Endodermal cell (in vitro differentiated cells): ENCODE data around the gene FAM124B. TPM values are rescaled to one million over a fixed set of nuclear protein-coding genes. Genes with fewer than 3 reads are reported as not detected.

ENCODE experiments used
- DNase-seq: peaks from one replicate; pipeline ENCODE4 v3.0.0-alpha.2; 2017
- H3K27ac ChIP-seq: 2 replicates; pipeline ENCODE4 v1.5.1; 2013; ENCODE audit warnings: mild to moderate bottlenecking, low read depth, low read length, moderate library complexity
- H3K27me3 ChIP-seq: 2 replicates; pipeline ENCODE4 v1.6.1; 2013; ENCODE audit warnings: mild to moderate bottlenecking, low read length, moderate library complexity; ENCODE audit not compliant: insufficient read depth, control insufficient read depth, poor library complexity, severe bottlenecking
- H3K36me3 ChIP-seq: 2 replicates; pipeline ENCODE4 v1.7.0; 2013; ENCODE audit warnings: mild to moderate bottlenecking, low read length, moderate library complexity; ENCODE audit not compliant: control insufficient read depth, insufficient read depth
- H3K4me1 ChIP-seq: one replicate; pipeline ENCODE4 v1.7.0; 2013; ENCODE audit warnings: low read length; ENCODE audit not compliant: control insufficient read depth, insufficient read depth
- H3K4me3 ChIP-seq: 2 replicates; pipeline ENCODE4 v1.5.1; 2013; ENCODE audit warnings: mild to moderate bottlenecking, low read length, moderate library complexity
- H3K9ac ChIP-seq: 2 replicates; pipeline ENCODE4 v1.6.1; 2013; ENCODE audit warnings: mild to moderate bottlenecking, low read length, moderate library complexity; ENCODE audit not compliant: poor library complexity, severe bottlenecking; ENCODE audit errors: extremely low read depth
- H3K9me3 ChIP-seq: 2 replicates; pipeline ENCODE4 v1.6.1; 2013; ENCODE audit warnings: mild to moderate bottlenecking, low read length, moderate library complexity; ENCODE audit not compliant: control insufficient read depth
- H3K27ac Mint-ChIP-seq: 2 replicates; pipeline ENCODE4 v1.8.0; 2020; ENCODE audit warnings: mixed read lengths
- H3K27me3 Mint-ChIP-seq: 2 replicates; pipeline ENCODE4 v1.8.0; 2021; ENCODE audit warnings: mild to moderate bottlenecking, mixed read lengths; ENCODE audit not compliant: insufficient read depth
- H3K36me3 Mint-ChIP-seq: 2 replicates; pipeline ENCODE4 v1.8.0; 2020; ENCODE audit warnings: low read depth, mixed read lengths
- H3K4me1 Mint-ChIP-seq: 2 replicates; pipeline ENCODE4 v1.8.0; 2020; ENCODE audit warnings: mixed read lengths
- H3K4me3 Mint-ChIP-seq: 2 replicates; pipeline ENCODE4 v1.8.0; 2020; ENCODE audit warnings: mild to moderate bottlenecking, moderate library complexity, mixed read lengths
- H3K9me3 Mint-ChIP-seq: 2 replicates; pipeline ENCODE4 v1.8.0; 2020; ENCODE audit warnings: mild to moderate bottlenecking, mixed read lengths
- WGBS, 2 experiments: methylation state at CpG; one replicate each; pipeline versions ENCODE4 v1.1.5 to v1.1.7; 2013; ENCODE audit warnings: missing lambda C conversion rate in 2 of 2, mixed read lengths in 1 of 2; ENCODE audit not compliant: insufficient coverage in 1 of 2, insufficient read length in 1 of 2; 5-methylcytosine and 5-hydroxymethylcytosine counted together
- total RNA-seq, 2 donors: library from RNA; stranded (reverse); fragmentation: NEBNext Ultra II Directional in 1 of 2; extraction: Animal tissue kit (Norgen Biotek cat#: 25700) in 1 of 2; gene quantifications; 2 replicates in 1 of 2; 3 replicates in 1 of 2; pipeline ENCODE4 v1.2.1, GENCODE V29; 2021
- TF ChIP-seq, protein P1 (sequence below): fragments of 200-600 bp; sonication (generic); conservative IDR thresholded peaks from 2 replicates; pipeline ENCODE4 v1.5.0; 2021; ENCODE audit warnings: antibody characterized with exemption, mild to moderate bottlenecking

Gene FAM124B
- total RNA-seq, 2 donors from 2014 or later: 0.58 to 1.2 TPM

DNA sequence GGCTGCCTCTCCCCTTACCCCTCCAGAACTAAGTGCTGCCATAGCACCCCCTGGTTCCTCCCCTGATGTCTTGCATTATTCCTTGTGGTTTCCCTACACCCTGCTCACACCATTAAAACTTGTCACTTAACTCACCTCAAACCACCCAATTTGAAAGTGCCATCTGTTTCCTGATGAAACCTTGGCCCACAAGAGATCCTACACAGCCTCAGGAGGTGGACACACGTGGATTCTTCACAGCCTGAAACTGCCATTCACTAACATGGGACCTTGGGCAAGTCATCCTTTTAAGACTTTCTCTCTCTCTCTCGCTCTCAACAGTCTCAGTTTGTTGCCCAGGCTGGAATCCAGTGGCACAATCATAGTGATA is 27.5 kb upstream of the FAM124B start:
- peaks cover 10% of the 10 kb centered on the region for H3K4me1 Mint-ChIP-seq
- 57 to 88% methylated on average over 1 to 2 of the region's 2 CpGs for whole genome bisulfite sequencing, 2 experiments
- no peak overlapping the region for H3K4me3 Mint-ChIP-seq
- no peak for DNase-seq
- TF ChIP-seq, protein P1, sequence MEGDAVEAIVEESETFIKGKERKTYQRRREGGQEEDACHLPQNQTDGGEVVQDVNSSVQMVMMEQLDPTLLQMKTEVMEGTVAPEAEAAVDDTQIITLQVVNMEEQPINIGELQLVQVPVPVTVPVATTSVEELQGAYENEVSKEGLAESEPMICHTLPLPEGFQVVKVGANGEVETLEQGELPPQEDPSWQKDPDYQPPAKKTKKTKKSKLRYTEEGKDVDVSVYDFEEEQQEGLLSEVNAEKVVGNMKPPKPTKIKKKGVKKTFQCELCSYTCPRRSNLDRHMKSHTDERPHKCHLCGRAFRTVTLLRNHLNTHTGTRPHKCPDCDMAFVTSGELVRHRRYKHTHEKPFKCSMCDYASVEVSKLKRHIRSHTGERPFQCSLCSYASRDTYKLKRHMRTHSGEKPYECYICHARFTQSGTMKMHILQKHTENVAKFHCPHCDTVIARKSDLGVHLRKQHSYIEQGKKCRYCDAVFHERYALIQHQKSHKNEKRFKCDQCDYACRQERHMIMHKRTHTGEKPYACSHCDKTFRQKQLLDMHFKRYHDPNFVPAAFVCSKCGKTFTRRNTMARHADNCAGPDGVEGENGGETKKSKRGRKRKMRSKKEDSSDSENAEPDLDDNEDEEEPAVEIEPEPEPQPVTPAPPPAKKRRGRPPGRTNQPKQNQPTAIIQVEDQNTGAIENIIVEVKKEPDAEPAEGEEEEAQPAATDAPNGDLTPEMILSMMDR: no peak
- peaks cover 28% of the 10 kb centered on the region for H3K9me3 ChIP-seq
- peaks cover 1% of the 10 kb centered on the region for H3K27me3 Mint-ChIP-seq
- no peak overlapping the region for H3K27ac ChIP-seq
- peaks cover 10% of the 10 kb centered on the region for H3K36me3 Mint-ChIP-seq
- H3K9me3 Mint-ChIP-seq: peaks cover 57% of the 10 kb centered on the region
- H3K4me1 ChIP-seq: no peaks in the 10 kb centered on the region
- no peaks in the 10 kb centered on the region for H3K27me3 ChIP-seq
- H3K27ac Mint-ChIP-seq: no peak overlapping the region
- no peak overlapping the region for H3K4me3 ChIP-seq
- H3K36me3 ChIP-seq: no peaks in the 10 kb centered on the region
- H3K9ac ChIP-seq: no peak overlapping the region

DNA sequence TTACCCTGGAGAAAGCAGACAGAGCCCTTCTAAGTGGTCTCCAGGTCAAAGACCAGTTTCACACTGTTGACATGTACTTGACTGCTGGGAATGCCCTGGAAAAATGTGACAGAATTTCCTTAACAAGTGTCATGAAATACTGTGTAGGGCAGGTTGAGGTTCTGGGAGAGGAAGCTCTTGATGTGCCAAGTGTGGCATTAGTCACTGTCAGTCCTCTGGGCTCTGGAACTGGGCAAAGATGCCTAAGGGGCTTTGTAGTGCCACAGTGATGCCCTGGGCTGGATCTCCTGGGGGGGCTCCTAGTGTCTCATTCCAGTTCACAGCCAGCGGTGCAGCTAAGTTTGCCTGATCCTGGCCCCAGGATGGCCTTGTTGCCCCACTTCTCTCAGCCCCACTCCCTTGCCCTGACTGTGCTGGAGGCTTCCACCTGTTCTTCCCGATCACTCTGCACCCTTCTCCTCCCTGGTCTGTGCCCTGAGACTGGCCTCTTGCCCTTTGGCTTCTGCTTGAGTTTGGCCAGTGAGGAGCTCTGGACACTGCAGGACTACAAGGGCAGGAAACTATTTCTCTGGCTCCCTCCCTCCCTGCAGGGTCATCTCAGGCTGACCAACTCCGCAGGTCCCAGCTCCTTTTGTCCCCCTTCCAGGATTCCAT is 27.0 kb upstream of the FAM124B start:
- Histone ChIP-seq H3K27me3 (no peaks in the 10 kb centered on the region), H3K4me1 (no peaks in the 10 kb centered on the region), H3K9me3 (peaks cover 31% of the 10 kb centered on the region), H3K4me3 (no peak overlapping the region), H3K27ac (no peak overlapping the region), H3K9ac (no peak overlapping the region), H3K36me3 (no peaks in the 10 kb centered on the region)
- peaks cover 10% of the 10 kb centered on the region for H3K36me3 Mint-ChIP-seq
- H3K4me1 Mint-ChIP-seq: peaks cover 6% of the 10 kb centered on the region
- peaks cover 59% of the 10 kb centered on the region for H3K9me3 Mint-ChIP-seq
- H3K4me3 Mint-ChIP-seq: no peak overlapping the region
- TF ChIP-seq, protein P1: no peak
- H3K27ac Mint-ChIP-seq: no peak overlapping the region
- peaks cover 1% of the 10 kb centered on the region for H3K27me3 Mint-ChIP-seq
- no peak for DNase-seq
- WGBS, 2 experiments: 80 to 96% methylated on average over 1 to 3 of the region's 3 CpGs

DNA sequence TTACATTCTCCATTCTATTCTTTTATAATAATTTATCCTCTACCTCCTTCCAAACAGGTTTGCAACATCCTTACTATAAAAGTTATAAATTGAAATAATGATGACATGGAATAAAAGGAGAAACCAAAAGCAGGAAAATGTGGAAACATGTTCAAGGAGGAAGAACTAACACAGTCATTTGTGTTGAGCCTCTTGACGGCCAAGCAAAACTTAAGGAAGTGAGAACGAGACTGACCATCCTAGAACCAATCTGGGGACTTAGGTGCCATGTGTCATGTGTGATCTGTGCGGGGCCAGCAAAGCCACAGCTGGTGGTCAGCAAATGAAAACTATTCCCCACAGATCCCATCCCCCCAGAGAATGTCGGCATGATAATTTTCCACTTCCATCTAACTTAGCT is 25.6 kb upstream of the FAM124B start:
- no peak overlapping the region for H3K27ac ChIP-seq
- Mint-ChIP-seq H3K36me3 (peaks cover 8% of the 10 kb centered on the region), H3K9me3 (peaks cover 55% of the 10 kb centered on the region)

More for the DNA sequence above, 25.6 kb upstream of the FAM124B start:
- no peaks in the 10 kb centered on the region for H3K4me1 ChIP-seq
- H3K4me3 Mint-ChIP-seq: no peak overlapping the region
- H3K9ac ChIP-seq: no peak overlapping the region
- no peaks in the 10 kb centered on the region for H3K4me1 Mint-ChIP-seq
- peaks cover 31% of the 10 kb centered on the region for H3K9me3 ChIP-seq
- WGBS, 2 experiments: 95 to 100% methylated on average over 1 to 4 of the region's 4 CpGs
- H3K27ac Mint-ChIP-seq: no peak overlapping the region
- H3K4me3 ChIP-seq: no peak overlapping the region
- no peaks in the 10 kb centered on the region for H3K36me3 ChIP-seq
- H3K27me3 ChIP-seq: no peaks in the 10 kb centered on the region
- TF ChIP-seq, protein P1: no peak
- H3K27me3 Mint-ChIP-seq: peaks cover 1% of the 10 kb centered on the region
- no peak for DNase-seq
